HG02571 (cell line): ENCODE data around the gene KRTAP5-4.
"Not testable (repeated sequence)": the region's sequence is repeated elsewhere in the genome, so short reads cannot be mapped to it uniquely, and the experiment has no call there.

Experiments
- ATAC-seq: cut with Tn5 transposase; IDR thresholded peaks from one replicate; pipeline ENCODE4 v1.9.1; 2021; ENCODE audit warnings: mild to moderate bottlenecking, moderate library complexity; ENCODE audit not compliant: unreplicated experiment

The KRTAP5-4 gene

GRCh38 chr11:1653541-1654387 lies 31.8 kb upstream of the KRTAP5-4 start:
- ATAC-seq: no peak

GRCh38 chr11:1652771-1653540 lies 31.0 kb upstream of the KRTAP5-4 start:
- no peak for ATAC-seq

- no peak for ATAC-seq
Observed at GRCh38 chr11:1652442-1652770, 30.5 kb upstream of the KRTAP5-4 start.

GRCh38 chr11:1652026-1652425 lies 30.1 kb upstream of the KRTAP5-4 start:
- ATAC-seq: no peak

GRCh38 chr11:1651411-1651980 lies 29.6 kb upstream of the KRTAP5-4 start:
- no peak for ATAC-seq

- ATAC-seq: no peak
Observed at GRCh38 chr11:1650918-1651262, 29.0 kb upstream of the KRTAP5-4 start.

- ATAC-seq: no peak
Observed at GRCh38 chr11:1650034-1650917, 28.3 kb upstream of the KRTAP5-4 start.

GRCh38 chr11:1648653-1649420 lies 26.9 kb upstream of the KRTAP5-4 start:
- no peak for ATAC-seq

- no peak for ATAC-seq
Observed at GRCh38 chr11:1647901-1648652, 26.1 kb upstream of the KRTAP5-4 start.

GRCh38 chr11:1646540-1646939 lies 24.6 kb upstream of the KRTAP5-4 start:
- not testable (repeated sequence) for ATAC-seq

- no peak for ATAC-seq
Observed at GRCh38 chr11:1645357-1645821, 23.5 kb upstream of the KRTAP5-4 start.

GRCh38 chr11:1644601-1645356 lies 22.8 kb upstream of the KRTAP5-4 start:
- ATAC-seq: no peak

- no peak for ATAC-seq
Observed at GRCh38 chr11:1643146-1643690, 21.3 kb upstream of the KRTAP5-4 start.

- no peak for ATAC-seq
Observed at GRCh38 chr11:1642288-1643145, 20.6 kb upstream of the KRTAP5-4 start.

GRCh38 chr11:1641096-1641495 lies 19.2 kb upstream of the KRTAP5-4 start:
- ATAC-seq: no peak

GRCh38 chr11:1640076-1640946 lies 18.4 kb upstream of the KRTAP5-4 start:
- no peak for ATAC-seq

GRCh38 chr11:1639666-1640065 lies 17.7 kb upstream of the KRTAP5-4 start:
- ATAC-seq: no peak
